Neutrophil (primary cell): ENCODE results near the gene PROM1.

Source experiments
- H3K27ac ChIP-seq: fragments of 200-600 bp; sonication (generic); 2 replicates; pipeline ENCODE4 v1.5.1; 2016; ENCODE audit warnings: mild to moderate bottlenecking, moderate library complexity
- H3K27me3 ChIP-seq: fragments of 200-600 bp; sonication (generic); 2 replicates; pipeline ENCODE4 v1.6.0; 2016; ENCODE audit warnings: mild to moderate bottlenecking
- H3K36me3 ChIP-seq: fragments of 200-600 bp; sonication (generic); 2 replicates; pipeline ENCODE4 v1.5.1; 2017
- H3K4me1 ChIP-seq, 2 experiments: fragments of 200-600 bp in 1 of 2; sonication (generic) in 1 of 2; 1 replicate in 1 of 2; 2 replicates in 1 of 2; pipeline versions ENCODE4 v1.5.1 to v1.6.1; 2013 to 2016; ENCODE audit warnings: low read depth in 1 of 2, low read length in 1 of 2, mild to moderate bottlenecking in 1 of 2, moderate library complexity in 1 of 2; ENCODE audit not compliant: control insufficient read depth in 1 of 2, insufficient read depth in 1 of 2
- H3K4me3 ChIP-seq, 2 experiments: fragments of 200-600 bp in 1 of 2; sonication (generic) in 1 of 2; 1 replicate in 1 of 2; 2 replicates in 1 of 2; pipeline ENCODE4 v1.5.1; 2013 to 2016; ENCODE audit warnings: low read depth in 1 of 2, low read length in 1 of 2, mild to moderate bottlenecking in 1 of 2, moderate library complexity in 1 of 2
- H3K9me3 ChIP-seq: fragments of 200-600 bp; sonication (generic); 2 replicates; pipeline ENCODE4 v1.5.1; 2016
- TF ChIP-seq, protein P1 (sequence below): fragments of 200-600 bp; sonication (generic); IDR thresholded peaks from 2 replicates; pipeline ENCODE4 v1.5.1; 2016; ENCODE audit warnings: antibody characterized with exemption

Gene PROM1

DNA sequence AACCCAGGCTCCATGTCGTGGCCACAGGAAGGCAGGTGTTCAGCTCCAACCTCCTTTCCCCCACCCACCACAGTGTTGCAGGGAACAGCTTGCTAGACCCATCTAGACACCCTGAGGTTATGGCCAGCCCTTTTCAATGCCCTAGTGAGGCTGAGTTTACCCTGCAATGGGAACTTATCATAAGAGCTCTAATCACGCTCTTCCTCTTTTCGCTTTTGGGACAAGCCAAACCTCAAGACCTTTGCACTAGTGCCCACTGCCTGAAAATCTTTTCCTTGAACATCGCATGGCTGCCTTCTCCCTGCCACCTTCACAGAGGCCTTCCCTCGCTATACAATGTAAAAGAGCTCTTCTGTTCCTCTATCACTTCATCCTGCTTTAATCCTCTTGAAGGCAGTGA is 118.5 kb downstream of the PROM1 start:
- H3K27me3 ChIP-seq = no peaks in the 10 kb centered on the region
- H3K36me3 ChIP-seq = no peaks in the 10 kb centered on the region
- H3K4me3 ChIP-seq = no peak overlapping the region
- no peaks in the 10 kb centered on the region for H3K9me3 ChIP-seq
- H3K27ac ChIP-seq = peak overlapping the region; percentile 16
- TF ChIP-seq, protein P1, sequence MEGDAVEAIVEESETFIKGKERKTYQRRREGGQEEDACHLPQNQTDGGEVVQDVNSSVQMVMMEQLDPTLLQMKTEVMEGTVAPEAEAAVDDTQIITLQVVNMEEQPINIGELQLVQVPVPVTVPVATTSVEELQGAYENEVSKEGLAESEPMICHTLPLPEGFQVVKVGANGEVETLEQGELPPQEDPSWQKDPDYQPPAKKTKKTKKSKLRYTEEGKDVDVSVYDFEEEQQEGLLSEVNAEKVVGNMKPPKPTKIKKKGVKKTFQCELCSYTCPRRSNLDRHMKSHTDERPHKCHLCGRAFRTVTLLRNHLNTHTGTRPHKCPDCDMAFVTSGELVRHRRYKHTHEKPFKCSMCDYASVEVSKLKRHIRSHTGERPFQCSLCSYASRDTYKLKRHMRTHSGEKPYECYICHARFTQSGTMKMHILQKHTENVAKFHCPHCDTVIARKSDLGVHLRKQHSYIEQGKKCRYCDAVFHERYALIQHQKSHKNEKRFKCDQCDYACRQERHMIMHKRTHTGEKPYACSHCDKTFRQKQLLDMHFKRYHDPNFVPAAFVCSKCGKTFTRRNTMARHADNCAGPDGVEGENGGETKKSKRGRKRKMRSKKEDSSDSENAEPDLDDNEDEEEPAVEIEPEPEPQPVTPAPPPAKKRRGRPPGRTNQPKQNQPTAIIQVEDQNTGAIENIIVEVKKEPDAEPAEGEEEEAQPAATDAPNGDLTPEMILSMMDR = no peak
- H3K4me1 ChIP-seq = peaks cover 40 to 44% of the 10 kb centered on the region in 2 experiments

DNA sequence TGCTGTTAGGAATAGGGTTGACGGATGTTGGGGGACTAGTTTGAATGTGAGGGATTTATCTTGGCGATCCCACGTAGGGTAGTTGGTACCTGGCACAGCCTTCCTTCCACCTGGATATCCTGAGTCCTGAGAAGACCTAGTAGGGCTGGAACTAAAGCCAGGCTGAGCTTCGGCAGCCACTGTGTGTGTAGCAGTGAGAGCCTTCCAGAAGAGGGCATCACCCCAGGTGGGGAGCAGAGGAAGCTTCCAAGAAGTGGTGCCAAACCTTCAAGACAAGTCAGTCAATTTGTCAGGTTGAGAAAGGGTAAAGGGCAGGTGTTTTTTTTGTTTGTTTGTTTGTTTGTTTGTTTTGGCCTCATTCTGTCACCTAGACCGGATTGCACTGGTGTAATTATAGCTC is 119.7 kb downstream of the PROM1 start:
- no peaks in the 10 kb centered on the region for H3K9me3 ChIP-seq
- no peak overlapping the region for H3K4me3 ChIP-seq
- peaks cover 40 to 44% of the 10 kb centered on the region in 2 experiments for H3K4me1 ChIP-seq
- H3K36me3 ChIP-seq = no peaks in the 10 kb centered on the region
- TF ChIP-seq, protein P1 = no peak
- H3K27me3 ChIP-seq = no peaks in the 10 kb centered on the region
- peak overlapping the region; percentile 68 for H3K27ac ChIP-seq

DNA sequence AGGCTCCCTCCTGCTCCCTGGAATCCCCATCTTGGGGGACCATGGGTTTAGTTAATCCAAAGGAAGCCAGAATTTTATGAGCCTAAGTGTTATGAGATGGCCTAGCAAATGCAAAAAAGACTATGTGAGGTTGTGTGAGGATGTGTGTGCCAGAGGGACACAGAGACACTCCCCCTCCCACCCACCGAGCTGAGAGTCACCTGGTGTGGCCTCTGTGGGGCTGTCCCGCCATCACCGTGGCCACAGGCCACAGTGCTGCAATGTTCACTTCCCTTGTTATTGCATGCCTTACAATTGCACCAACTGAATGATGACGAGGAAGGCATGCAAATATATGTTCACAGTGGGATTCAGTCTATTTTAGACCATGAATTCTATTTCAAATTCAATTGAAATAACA is 120.2 kb downstream of the PROM1 start:
- TF ChIP-seq, protein P1 = no peak
- Histone ChIP-seq H3K9me3 (no peaks in the 10 kb centered on the region), H3K36me3 (no peaks in the 10 kb centered on the region), H3K27me3 (no peaks in the 10 kb centered on the region), H3K4me3 (peak overlapping the region in 1 of 2 experiments; percentile 31), H3K4me1 (peaks cover 40 to 44% of the 10 kb centered on the region in 2 experiments), H3K27ac (peak overlapping the region; percentile 68)

DNA sequence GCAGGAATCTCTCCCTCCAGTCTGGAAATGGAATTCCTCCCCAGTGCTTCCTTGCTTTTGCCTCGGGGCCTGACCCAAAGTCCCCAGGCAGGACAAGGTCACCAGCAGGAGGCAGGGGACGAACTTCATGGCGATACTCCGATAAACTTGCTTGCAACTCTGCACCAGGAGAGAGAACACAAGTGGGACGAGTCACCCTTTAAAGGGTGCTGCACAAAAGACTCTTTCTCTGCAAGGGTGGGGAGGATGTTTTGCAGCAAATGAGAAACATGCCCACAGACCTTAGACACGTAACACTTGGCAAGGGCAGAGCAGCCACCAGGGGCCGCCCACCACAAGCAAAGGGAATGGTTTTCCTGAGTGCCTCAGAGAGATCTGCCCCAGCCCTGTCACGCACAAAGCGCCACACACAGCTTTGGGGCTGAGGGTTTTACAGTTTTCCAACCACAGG is 120.8 kb downstream of the PROM1 start, which contains the start of gene FGFBP2:
Gene FGFBP2, minus strand, starts transcription at position 175 of the 451 bp plus-strand sequence. Its CDS starts 46 bp downstream, at position 129.
- Histone ChIP-seq H3K27ac (peak within 1 kb of the TSS; percentile 68), H3K36me3 (no peaks in the 10 kb centered on the region), H3K9me3 (no peaks in the 10 kb centered on the region), H3K4me3 (peak within 1 kb of the TSS in 1 of 2 experiments; percentile 32), H3K27me3 (no peaks in the 10 kb centered on the region), H3K4me1 (peaks cover 40 to 44% of the 10 kb centered on the region in 2 experiments)
- TF ChIP-seq, protein P1 = no peak

DNA sequence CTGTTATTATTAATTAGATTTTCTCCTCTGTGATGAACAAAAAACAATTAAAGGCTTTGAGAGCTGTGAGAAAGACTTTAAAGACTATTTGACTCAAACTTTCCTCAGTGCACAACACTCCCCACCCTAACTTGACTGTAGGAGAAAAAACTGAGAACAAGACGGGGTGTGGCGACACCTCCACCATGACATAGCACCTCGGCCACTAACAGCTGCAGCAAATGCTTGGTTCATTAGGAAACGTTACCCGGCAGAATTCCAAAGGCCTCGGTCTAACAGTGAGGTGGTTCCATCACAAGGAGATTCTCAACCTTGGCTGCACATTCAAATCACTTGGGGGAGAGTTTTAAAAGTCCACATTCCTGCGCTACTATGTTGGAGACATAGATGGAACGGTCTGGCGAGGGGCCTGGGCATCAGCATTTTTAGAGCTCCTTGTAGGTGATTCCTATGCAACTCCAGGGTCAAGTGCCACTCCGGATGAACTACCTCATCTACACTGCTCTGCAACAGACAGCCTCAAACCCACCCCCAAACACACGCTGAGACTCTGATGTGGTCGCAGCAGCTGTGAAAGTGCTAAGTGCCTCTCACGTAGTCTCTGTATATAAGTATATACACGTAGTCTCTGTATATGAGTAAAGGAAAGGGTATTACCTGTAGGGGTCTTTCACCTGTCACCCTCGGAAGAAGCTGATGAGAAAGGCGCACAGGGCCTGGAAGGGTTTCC is 121.9 kb downstream of the PROM1 start:
- H3K9me3 ChIP-seq = no peaks in the 10 kb centered on the region
- H3K4me3 ChIP-seq = peak overlapping the region in 1 of 2 experiments; percentile 32
- TF ChIP-seq, protein P1 = no peak
- H3K4me1 ChIP-seq = peaks cover 40 to 44% of the 10 kb centered on the region in 2 experiments
- no peaks in the 10 kb centered on the region for H3K36me3 ChIP-seq
- H3K27me3 ChIP-seq = no peaks in the 10 kb centered on the region
- peak overlapping the region; percentile 65 for H3K27ac ChIP-seq
